ENCODE measurements around the gene SHC2.

SHC2 gene

GRCh38 chr19:460877-461720 lies at the start of gene SHC2:
Gene SHC2, minus strand, starts transcription at chr19:461033. Its CDS starts 37 bp downstream, at chr19:460996.
- no peak for DNase-seq

GRCh38 chr19:508204-509150 lies 47.6 kb upstream of the SHC2 start:
- DNase-seq, result no peak

GRCh38 chr19:507286-508203 lies 46.7 kb upstream of the SHC2 start, which contains the start of gene TPGS1:
Gene TPGS1, plus strand, starts transcription at chr19:507497. Its CDS starts 10 bp downstream, at chr19:507507.
- DNase-seq, result peak; percentile 80

GRCh38 chr19:506404-507285 lies 45.8 kb upstream of the SHC2 start:
- DNase-seq, result peak; percentile 97

- no peak for DNase-seq
Measured at GRCh38 chr19:504616-505015, 43.8 kb upstream of the SHC2 start.

- DNase-seq, result no peak
Measured at GRCh38 chr19:501646-502045, 40.8 kb upstream of the SHC2 start.

GRCh38 chr19:498977-499623 lies 38.3 kb upstream of the SHC2 start:
- DNase-seq, result no peak

GRCh38 chr19:498511-498891 lies 37.7 kb upstream of the SHC2 start:
- DNase-seq, result no peak

GRCh38 chr19:497869-498510 lies 37.2 kb upstream of the SHC2 start:
- no peak for DNase-seq

- DNase-seq, result no peak
Measured at GRCh38 chr19:497491-497868, 36.6 kb upstream of the SHC2 start.

GRCh38 chr19:496986-497385 lies 36.2 kb upstream of the SHC2 start:
- no peak for DNase-seq

GRCh38 chr19:496112-496665 lies 35.4 kb upstream of the SHC2 start, which contains the start of gene MADCAM1:
Gene MADCAM1, plus strand, starts transcription at chr19:496486. Its CDS starts 14 bp downstream, at chr19:496500.
- DNase-seq, result no peak

GRCh38 chr19:495402-496111 lies 34.7 kb upstream of the SHC2 start:
- peak; percentile 52 for DNase-seq

- DNase-seq, result no peak
Measured at GRCh38 chr19:495081-495401, 34.2 kb upstream of the SHC2 start.

- no peak for DNase-seq
Measured at GRCh38 chr19:494171-495080, 33.6 kb upstream of the SHC2 start.

- no peak for DNase-seq
Measured at GRCh38 chr19:493391-494170, 32.7 kb upstream of the SHC2 start.

GRCh38 chr19:492091-492531 lies 31.3 kb upstream of the SHC2 start:
- DNase-seq, result peak; percentile 21
